Kasumi-1 (cell line): Measurements from ENCODE around the gene GALNT18.
"Not testable (repeated sequence)": the region's sequence is repeated elsewhere in the genome, so short reads cannot be mapped to it uniquely, and the experiment has no call there.

Experiments
- DNase-seq, 2 experiments: peaks; one replicate each; lab custom pipeline; 2025; lab: John Stamatoyannopoulos, UW

GALNT18 gene

GRCh38 chr11:11384829-11385228, 237.0 kb downstream of the GALNT18 start:
- DNase-seq: no peak

GRCh38 chr11:11383995-11384394, 237.8 kb downstream of the GALNT18 start:
- no peak for DNase-seq

GRCh38 chr11:11382858-11383532, 238.8 kb downstream of the GALNT18 start:
- no peak for DNase-seq

GRCh38 chr11:11381471-11382105, 240.2 kb downstream of the GALNT18 start:
- no peak for DNase-seq

GRCh38 chr11:11380883-11381282, 240.9 kb downstream of the GALNT18 start:
- no peak for DNase-seq

GRCh38 chr11:11380340-11380739, 241.5 kb downstream of the GALNT18 start:
- no peak for DNase-seq

- DNase-seq: no peak
Observed at GRCh38 chr11:11379661-11380060, 242.1 kb downstream of the GALNT18 start.

GRCh38 chr11:11378184-11378940, 243.4 kb downstream of the GALNT18 start:
- no peak for DNase-seq

GRCh38 chr11:11374358-11375148, 247.3 kb downstream of the GALNT18 start:
- DNase-seq: no peak

GRCh38 chr11:11373934-11374333, 247.9 kb downstream of the GALNT18 start:
- no peak for DNase-seq

- DNase-seq: no peak
Observed at GRCh38 chr11:11372461-11372860, 249.3 kb downstream of the GALNT18 start.

- DNase-seq: no peak
Observed at GRCh38 chr11:11370962-11371303, 250.9 kb downstream of the GALNT18 start.

- DNase-seq: no peak
Observed at GRCh38 chr11:11370255-11370961, 251.4 kb downstream of the GALNT18 start.

GRCh38 chr11:11366793-11367192, 255.0 kb downstream of the GALNT18 start:
- peak in 1 of 2 experiments; percentile 10 for DNase-seq

- DNase-seq: no peak
Observed at GRCh38 chr11:11363674-11364073, 258.1 kb downstream of the GALNT18 start.

- DNase-seq: no peak
Observed at GRCh38 chr11:11359611-11360010, 262.2 kb downstream of the GALNT18 start.

- no peak for DNase-seq
Observed at GRCh38 chr11:11356842-11357241, 265.0 kb downstream of the GALNT18 start.

GRCh38 chr11:11352878-11353277, 268.9 kb downstream of the GALNT18 start, which contains the start of gene CSNK2A3:
Gene CSNK2A3 (minus strand): TSS chr11:11353250. CDS start chr11:11353119, 131 bp downstream.
- not testable (repeated sequence) for DNase-seq

- not testable (repeated sequence) for DNase-seq
Observed at GRCh38 chr11:11351851-11352250, 270.0 kb downstream of the GALNT18 start.

GRCh38 chr11:11351042-11351586, 270.7 kb downstream of the GALNT18 start:
- DNase-seq: no peak

- DNase-seq: no peak
Observed at GRCh38 chr11:11349870-11350337, 271.9 kb downstream of the GALNT18 start.
